WTC11 (cell line): ENCODE measurements around the gene VWA8. TPM values are rescaled to one million over a fixed set of nuclear protein-coding genes. Genes with fewer than 3 reads are reported as not detected.

Experiments
- ATAC-seq: fragments of 200-7000 bp; cut with Tn5 transposase; 2 replicates; pipeline ENCODE4 v1.10.0; 2021; ENCODE audit warnings: mild to moderate bottlenecking, moderate library complexity
- CTCF ChIA-PET: fragments of 300-600 bp; sonication (Branson Sonifier 250); formaldehyde crosslinking; loops from one replicate; lab custom pipeline; 2021; ENCODE audit warnings: antibody characterized with exemption; lab: Charles Lee
- POLR2A ChIA-PET: fragments of 350-600 bp; sonication (Branson Sonifier 250); formaldehyde crosslinking; loops from one replicate; lab custom pipeline; 2021; ENCODE audit warnings: antibody characterized with exemption; lab: Charles Lee
- DNase-seq: peaks from one replicate; pipeline ENCODE4 v3.0.0; 2021; ENCODE audit warnings: low spot score
- H3K27ac Mint-ChIP-seq: 2 replicates; pipeline ENCODE4 v1.8.0; 2021; ENCODE audit warnings: mixed read lengths
- H3K27me3 Mint-ChIP-seq: 2 replicates; pipeline ENCODE4 v1.8.0; 2021; ENCODE audit warnings: low read depth, mild to moderate bottlenecking, moderate library complexity, mixed read lengths
- H3K36me3 Mint-ChIP-seq: 2 replicates; pipeline ENCODE4 v1.8.0; 2021; ENCODE audit warnings: mixed read lengths
- H3K4me1 Mint-ChIP-seq: 2 replicates; pipeline ENCODE4 v1.8.0; 2022; ENCODE audit warnings: mixed read lengths
- H3K4me3 Mint-ChIP-seq: 2 replicates; pipeline ENCODE4 v1.8.0; 2021; ENCODE audit warnings: mild to moderate bottlenecking, moderate library complexity, mixed read lengths
- H3K9me3 Mint-ChIP-seq: 2 replicates; pipeline ENCODE4 v1.8.0; 2021; ENCODE audit warnings: mixed read lengths
- AR ChIP-seq: fragments of 250-450 bp; sonication (Bioruptor Pico); IDR thresholded peaks from 2 replicates; pipeline ENCODE4 v1.9.0; 2021; ENCODE audit warnings: mild to moderate bottlenecking
- CDX4 ChIP-seq: fragments of 250-450 bp; sonication (Bioruptor Pico); IDR thresholded peaks from 2 replicates; pipeline ENCODE4 v1.9.0; 2021; ENCODE audit warnings: moderate library complexity, mild to moderate bottlenecking, inconsistent platforms, borderline replicate concordance
- E2F4 ChIP-seq: sonication (generic); formaldehyde crosslinking; IDR thresholded peaks from 2 replicates; pipeline ENCODE4 v1.8.1; 2022; ENCODE audit warnings: low read depth, mild to moderate bottlenecking, moderate library complexity, missing genetic modification reagents, borderline replicate concordance
- ERG ChIP-seq: fragments of 250-450 bp; sonication (Bioruptor Pico); IDR thresholded peaks from 2 replicates; pipeline ENCODE4 v1.8.0; 2021; ENCODE audit warnings: mild to moderate bottlenecking
- FOXK1 ChIP-seq: sonication (generic); formaldehyde crosslinking; IDR thresholded peaks from 2 replicates; pipeline ENCODE4 v1.8.0; 2022; ENCODE audit warnings: mild to moderate bottlenecking, moderate library complexity, missing genetic modification reagents
- FOXP1 ChIP-seq: sonication (generic); formaldehyde crosslinking; IDR thresholded peaks from 2 replicates; pipeline ENCODE4 v1.8.0; 2022; ENCODE audit warnings: missing genetic modification reagents, mild to moderate bottlenecking, moderate library complexity, borderline replicate concordance
- JUN ChIP-seq: sonication (generic); formaldehyde crosslinking; IDR thresholded peaks from 2 replicates; pipeline ENCODE4 v1.8.0; 2023; ENCODE audit warnings: mild to moderate bottlenecking, missing genetic modification reagents
- RORB ChIP-seq: fragments of 250-450 bp; sonication (Bioruptor Pico); IDR thresholded peaks from 2 replicates; pipeline ENCODE4 v1.9.0; 2021; ENCODE audit warnings: mild to moderate bottlenecking
- SP1 ChIP-seq: sonication (generic); formaldehyde crosslinking; conservative IDR thresholded peaks from 2 replicates; pipeline ENCODE4 v1.8.1; 2022; ENCODE audit warnings: missing genetic modification reagents
- TCF7 ChIP-seq: sonication (generic); formaldehyde crosslinking; IDR thresholded peaks from 2 replicates; pipeline ENCODE4 v1.8.0; 2022; ENCODE audit warnings: mild to moderate bottlenecking, low read depth, missing genetic modification reagents, moderate library complexity
- USF1 ChIP-seq: sonication (generic); formaldehyde crosslinking; IDR thresholded peaks from 2 replicates; pipeline ENCODE4 v1.8.0; 2022; ENCODE audit warnings: mild to moderate bottlenecking, missing genetic modification reagents
- USF2 ChIP-seq: sonication (generic); formaldehyde crosslinking; IDR thresholded peaks from 2 replicates; pipeline ENCODE4 v1.8.1; 2023; ENCODE audit warnings: mild to moderate bottlenecking, missing genetic modification reagents, moderate library complexity
- ZMAT4 ChIP-seq: fragments of 250-450 bp; sonication (Bioruptor Pico); IDR thresholded peaks from 2 replicates; pipeline ENCODE4 v1.9.0; 2021; ENCODE audit warnings: mild to moderate bottlenecking
- ZNF232 ChIP-seq: sonication (generic); formaldehyde crosslinking; IDR thresholded peaks from 2 replicates; pipeline ENCODE4 v1.8.0; 2022; ENCODE audit warnings: mild to moderate bottlenecking, missing genetic modification reagents
- ZNF317 ChIP-seq: sonication (generic); formaldehyde crosslinking; IDR thresholded peaks from 2 replicates; pipeline ENCODE4 v1.8.1; 2023; ENCODE audit warnings: low read depth, mild to moderate bottlenecking, moderate library complexity, missing genetic modification reagents, borderline replicate concordance
- ZNF396 ChIP-seq: fragments of 250-450 bp; sonication (Bioruptor Pico); IDR thresholded peaks from 2 replicates; pipeline ENCODE4 v1.8.0; 2021; ENCODE audit warnings: mild to moderate bottlenecking, moderate library complexity, borderline replicate concordance
- ZSCAN18 ChIP-seq: fragments of 250-450 bp; sonication (Bioruptor Pico); IDR thresholded peaks from 2 replicates; pipeline ENCODE4 v2.1.2; 2022; ENCODE audit warnings: mild to moderate bottlenecking, moderate library complexity
- total RNA-seq: library from RNA; stranded (reverse); gene quantifications from 3 replicates; pipeline ENCODE4 v1.2.3, GENCODE V29; 2021
- TF ChIP-seq, protein P1 (sequence below): sonication (generic); formaldehyde crosslinking; IDR thresholded peaks from 2 replicates; pipeline ENCODE4 v1.8.0; 2022; ENCODE audit warnings: mild to moderate bottlenecking, missing genetic modification reagents

The VWA8 gene
- total RNA-seq, 1 experiment from 2014 or later = 19.9 TPM

- TF ChIP-seq FOXP1 (CRISPR knock-in tag) = no peak
- TF ChIP-seq FOXK1 (CRISPR knock-in tag) = no peak
- no peak for TF ChIP-seq RORB (CRISPR knock-in tag)
- no peak for TF ChIP-seq JUN (CRISPR knock-in tag)
- TF ChIP-seq CDX4 = no peak
- no peak for TF ChIP-seq ZSCAN18 (CRISPR knock-in tag)
- no peak for TF ChIP-seq AR (CRISPR knock-in tag)
- TF ChIP-seq ZNF232 = no peak
- no peak for TF ChIP-seq ZNF317
- TF ChIP-seq, protein P1, sequence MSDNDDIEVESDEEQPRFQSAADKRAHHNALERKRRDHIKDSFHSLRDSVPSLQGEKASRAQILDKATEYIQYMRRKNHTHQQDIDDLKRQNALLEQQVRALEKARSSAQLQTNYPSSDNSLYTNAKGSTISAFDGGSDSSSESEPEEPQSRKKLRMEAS (CRISPR knock-in tag) = no peak
- TF ChIP-seq ERG (CRISPR knock-in tag) = no peak
- ChIA-PET POLR2A (no interaction called here), CTCF (no interaction called here)
- peaks cover 11% of the 10 kb centered on the region for H3K4me1 Mint-ChIP-seq
- no peak for DNase-seq
- ATAC-seq = no peak
- peaks cover 9% of the 10 kb centered on the region for H3K9me3 Mint-ChIP-seq
- peaks cover 10% of the 10 kb centered on the region for H3K36me3 Mint-ChIP-seq
- H3K4me3 Mint-ChIP-seq = no peak overlapping the region
- H3K27ac Mint-ChIP-seq = no peak overlapping the region
- H3K27me3 Mint-ChIP-seq = no peaks in the 10 kb centered on the region
These were observed 19.7 kb downstream of the VWA8 start for GRCh38 chr13:41941174-41941573.

- H3K4me1 Mint-ChIP-seq = no peaks in the 10 kb centered on the region
- peaks cover 2% of the 10 kb centered on the region for H3K36me3 Mint-ChIP-seq
- ATAC-seq (no peak), DNase-seq (no peak)
- ChIA-PET POLR2A (no interaction called here), CTCF (no interaction called here)
- no peaks in the 10 kb centered on the region for H3K9me3 Mint-ChIP-seq
- H3K27ac Mint-ChIP-seq = no peak overlapping the region
- H3K4me3 Mint-ChIP-seq = no peak overlapping the region
- H3K27me3 Mint-ChIP-seq = no peaks in the 10 kb centered on the region
- TF ChIP-seq ZSCAN18 (CRISPR knock-in tag) (no peak), USF2 (no peak), TCF7 (no peak), USF1 (no peak), ZNF396 (CRISPR knock-in tag) (no peak), SP1 (no peak), ZMAT4 (no peak), E2F4 (CRISPR knock-in tag) (no peak)
- TF ChIP-seq, all 79 proteins: peak for 0
These were observed 21.5 kb downstream of the VWA8 start for GRCh38 chr13:41939398-41939797.
